NCI-H1694 treated with DMSO at 0.1 percent for 48 hours (cell line): ENCODE data around the gene NOC4L.
"Not testable (repeated sequence)": the region's sequence is repeated elsewhere in the genome, so short reads cannot be mapped to it uniquely, and the experiment has no call there.

Experiments used
- DNase-seq: peaks from one replicate; lab custom pipeline; 2025; lab: John Stamatoyannopoulos, UW

Gene NOC4L

GRCh38 chr12:132123970-132124765 is 20.1 kb upstream of the NOC4L start:
- DNase-seq: no peak

DNA sequence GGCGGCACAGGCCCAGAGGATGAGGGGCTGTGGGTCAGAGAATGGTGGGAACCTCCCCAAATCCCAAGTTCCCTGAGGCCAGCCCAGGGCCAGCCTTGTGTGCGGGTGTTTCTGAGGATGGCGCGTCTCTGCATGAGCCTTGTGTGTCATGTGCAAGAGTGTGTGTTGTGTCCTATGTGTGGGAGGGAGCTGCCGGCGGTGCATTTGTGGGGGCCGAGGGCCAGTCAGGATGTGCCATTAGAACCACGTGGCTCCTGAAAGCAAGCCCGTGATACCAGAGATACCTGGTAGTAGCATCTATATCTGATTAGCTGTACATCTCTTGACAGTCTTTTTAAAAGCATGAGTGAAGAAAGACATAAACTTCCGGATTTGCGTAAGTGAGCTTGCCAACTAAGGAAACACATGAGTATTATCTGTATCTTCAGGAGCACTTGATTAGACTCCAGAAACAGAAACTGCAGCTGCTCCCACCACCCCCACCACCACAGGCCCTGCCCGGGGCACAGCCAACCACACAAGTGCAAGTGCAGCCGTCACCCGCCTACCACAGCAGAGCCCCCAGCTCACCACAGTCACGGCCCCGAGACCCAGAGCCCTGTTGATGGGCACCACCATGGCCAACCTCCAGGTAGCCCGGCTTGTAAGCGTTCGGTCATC is 19.4 kb upstream of the NOC4L start:
- DNase-seq: no peak

GRCh38 chr12:132125736-132126135 is 18.5 kb upstream of the NOC4L start:
- DNase-seq: no peak

DNA sequence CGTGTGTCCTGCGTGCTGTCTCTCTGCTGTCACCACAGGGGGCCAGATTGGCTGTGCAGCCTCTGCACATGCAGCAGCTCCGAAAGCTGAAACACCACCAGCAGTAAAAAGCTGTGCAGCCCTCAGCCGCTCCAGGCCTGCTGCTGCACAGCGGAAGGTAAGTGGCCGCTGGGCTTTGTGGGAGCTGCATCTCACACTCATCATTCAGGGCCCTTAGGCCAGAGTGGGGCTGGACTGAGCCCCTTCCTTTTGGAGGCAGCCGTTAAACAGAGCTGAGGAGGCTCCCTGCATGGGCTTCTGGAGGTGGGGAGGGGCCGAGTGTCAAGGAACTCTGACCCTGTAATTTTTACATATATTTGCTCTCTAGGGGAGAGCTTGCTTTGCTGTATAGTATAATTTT is 17.2 kb upstream of the NOC4L start:
- DNase-seq: no peak

DNA sequence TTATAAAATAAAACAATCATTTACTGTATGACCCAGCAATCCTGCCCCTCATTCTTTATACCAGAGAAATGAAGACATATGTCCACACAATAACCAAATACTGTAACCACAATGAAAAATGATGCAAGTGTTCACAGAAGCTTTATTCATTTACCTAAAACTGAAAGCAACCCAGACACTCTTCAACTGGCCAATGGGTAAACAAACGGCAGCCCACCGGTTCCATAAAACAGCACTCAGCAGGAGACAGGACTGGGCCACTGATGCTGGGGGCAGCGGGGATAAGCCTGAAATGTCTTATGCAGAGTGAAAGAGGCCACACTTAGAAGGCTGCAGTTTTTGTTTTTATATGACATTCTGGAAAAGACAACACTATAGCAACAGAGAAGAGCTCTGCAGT is 15.2 kb upstream of the NOC4L start:
- DNase-seq: no peak

DNA sequence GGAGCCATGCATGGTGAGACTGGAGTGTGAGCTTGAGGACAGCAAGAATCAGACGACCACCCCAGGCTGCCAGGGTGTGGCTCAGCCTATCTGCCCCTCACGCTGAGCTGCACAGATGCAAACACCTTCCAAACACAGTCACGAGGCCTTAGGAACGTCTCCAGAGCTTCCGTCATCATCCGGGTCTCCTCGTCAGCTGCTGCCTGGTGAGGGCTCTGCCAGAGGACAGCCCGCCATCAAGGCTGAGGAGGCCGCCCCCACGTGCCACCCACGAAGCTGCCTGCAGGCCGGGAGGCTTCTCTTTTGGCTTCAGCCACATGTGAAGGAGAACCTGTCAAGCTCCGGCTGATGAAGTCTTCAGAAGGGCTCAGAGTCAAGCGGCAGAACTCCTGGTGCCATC is 13.6 kb upstream of the NOC4L start:
- DNase-seq: no peak

DNA sequence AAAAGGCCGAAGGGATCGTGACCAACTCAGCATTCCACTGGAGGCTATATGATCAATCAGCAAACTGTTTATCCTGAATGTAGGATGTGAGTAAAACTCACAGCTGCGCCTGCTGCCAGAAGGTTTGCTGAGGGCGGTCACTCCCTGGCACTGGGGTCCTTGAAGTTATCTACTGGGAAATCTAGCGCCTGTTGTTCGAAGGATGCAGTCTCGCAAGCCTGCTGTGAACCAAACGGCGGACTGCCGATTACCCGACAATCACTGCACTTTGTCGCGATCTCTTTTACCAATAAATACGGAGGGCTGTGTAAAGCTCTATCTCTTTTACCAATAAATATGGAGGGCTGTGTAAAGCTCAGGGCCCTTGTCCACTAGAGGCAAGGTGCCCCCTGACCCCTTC is 13.0 kb upstream of the NOC4L start:
- no peak for DNase-seq

- no peak for DNase-seq
These were observed 12.3 kb upstream of the NOC4L start for GRCh38 chr12:132131952-132132351.

GRCh38 chr12:132132609-132133430 is 11.4 kb upstream of the NOC4L start:
- no peak for DNase-seq

DNA sequence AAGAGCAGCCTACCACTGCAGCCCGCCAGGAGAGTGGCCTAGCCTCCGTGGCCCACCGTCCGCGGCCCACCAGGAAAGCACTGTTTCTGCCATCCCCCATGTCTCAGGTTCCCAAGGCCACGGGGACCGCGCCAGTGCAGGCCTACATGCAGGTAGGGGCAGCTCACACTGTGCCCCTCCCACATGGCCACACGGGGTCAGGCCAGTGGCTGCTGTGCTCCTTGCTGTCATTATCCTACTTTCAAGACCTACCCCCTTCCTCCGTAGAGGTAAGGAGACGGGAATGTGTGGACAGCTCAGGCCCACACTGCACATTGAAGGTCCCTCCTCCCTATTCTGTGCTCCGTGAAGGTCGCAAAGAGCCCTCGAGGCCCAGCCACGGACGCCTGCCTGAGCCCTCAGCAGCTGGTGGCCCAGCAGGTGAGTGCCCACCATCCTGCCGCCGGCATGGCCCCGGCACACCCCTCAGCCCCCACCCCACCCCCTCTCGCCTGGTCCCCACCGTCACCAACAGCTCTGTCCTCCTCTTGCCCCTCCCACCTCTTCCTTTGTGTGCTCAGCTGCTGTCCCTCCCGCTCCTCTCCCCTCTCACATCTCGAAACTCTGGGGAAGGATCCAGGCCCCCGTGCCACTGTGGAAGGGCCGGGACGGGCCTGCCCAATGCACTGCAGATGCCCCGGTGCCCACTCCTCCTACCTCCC is 10.2 kb upstream of the NOC4L start:
- no peak for DNase-seq

DNA sequence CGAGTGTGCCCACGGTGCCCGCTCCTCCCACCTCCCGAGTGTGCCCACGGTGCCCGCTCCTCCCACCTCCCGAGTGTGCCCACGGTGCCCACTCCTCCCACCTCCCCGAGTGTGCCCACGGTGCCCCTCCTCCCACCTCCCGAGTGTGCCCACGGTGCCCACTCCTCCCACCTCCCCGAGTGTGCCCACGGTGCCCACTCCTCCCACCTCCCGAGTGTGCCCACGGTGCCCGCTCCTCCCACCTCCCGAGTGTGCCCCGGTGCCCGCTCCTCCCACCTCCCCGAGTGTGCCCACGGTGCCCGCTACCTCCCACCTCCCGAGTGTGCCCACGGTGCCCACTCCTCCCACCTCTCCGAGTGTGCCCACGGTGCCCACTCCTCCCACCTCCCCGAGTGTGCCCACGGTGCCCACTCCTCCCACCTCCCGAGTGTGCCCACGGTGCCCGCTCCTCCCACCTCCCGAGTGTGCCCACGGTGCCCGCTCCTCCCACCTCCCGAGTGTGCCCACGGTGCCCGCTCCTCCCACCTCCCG is 9.5 kb upstream of the NOC4L start:
- DNase-seq: not testable (repeated sequence)

- DNase-seq: not testable (repeated sequence)
These were observed 8.0 kb upstream of the NOC4L start for GRCh38 chr12:132136226-132136625.

- DNase-seq: no peak
These were observed 6.7 kb upstream of the NOC4L start for GRCh38 chr12:132137483-132138125.

DNA sequence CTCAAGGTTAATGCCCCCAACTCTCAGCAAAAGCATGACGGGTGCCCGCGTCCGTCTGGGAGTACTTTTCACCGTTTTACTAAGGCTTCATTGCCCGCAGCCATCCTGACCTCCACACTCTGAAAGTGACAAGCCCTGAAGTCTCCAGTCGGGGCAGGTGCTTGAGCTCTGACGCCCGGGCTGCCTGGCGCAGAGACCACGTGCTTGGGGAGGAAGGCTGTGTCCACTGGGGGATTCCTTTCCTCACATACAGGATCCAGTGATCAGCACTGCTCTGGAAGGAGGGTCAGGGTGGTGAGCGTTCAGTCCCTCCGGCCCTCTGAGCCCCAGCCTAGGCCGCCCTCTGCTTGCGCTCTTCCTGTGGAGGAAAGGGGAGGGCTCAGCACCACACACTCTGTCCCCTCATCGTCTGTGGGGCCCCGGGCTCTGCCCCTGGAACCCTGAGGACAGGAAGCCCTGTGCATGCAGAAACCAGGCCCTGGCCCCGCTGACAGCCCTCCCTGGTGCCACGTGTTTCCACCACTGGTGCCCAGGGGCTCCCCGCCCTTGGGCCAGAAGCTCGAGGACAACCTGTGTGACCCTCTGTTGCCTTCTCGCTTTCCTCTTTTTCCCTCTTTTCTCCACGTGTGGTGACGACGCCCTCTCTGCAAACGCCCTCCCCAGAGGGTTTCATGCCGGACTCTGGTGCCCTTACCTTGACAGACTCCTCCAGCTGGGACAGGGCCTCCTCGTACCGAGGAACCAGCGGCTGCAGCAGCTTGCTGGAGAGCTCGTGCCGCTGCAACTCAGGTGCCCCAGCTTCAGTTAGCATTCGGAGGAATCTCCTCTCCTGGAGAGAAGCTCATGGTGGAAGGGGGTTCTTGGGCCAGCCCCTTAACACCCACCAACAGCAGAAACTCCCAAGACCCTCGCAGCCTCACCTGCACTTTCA is 5.1 kb upstream of the NOC4L start:
- no peak for DNase-seq

DNA sequence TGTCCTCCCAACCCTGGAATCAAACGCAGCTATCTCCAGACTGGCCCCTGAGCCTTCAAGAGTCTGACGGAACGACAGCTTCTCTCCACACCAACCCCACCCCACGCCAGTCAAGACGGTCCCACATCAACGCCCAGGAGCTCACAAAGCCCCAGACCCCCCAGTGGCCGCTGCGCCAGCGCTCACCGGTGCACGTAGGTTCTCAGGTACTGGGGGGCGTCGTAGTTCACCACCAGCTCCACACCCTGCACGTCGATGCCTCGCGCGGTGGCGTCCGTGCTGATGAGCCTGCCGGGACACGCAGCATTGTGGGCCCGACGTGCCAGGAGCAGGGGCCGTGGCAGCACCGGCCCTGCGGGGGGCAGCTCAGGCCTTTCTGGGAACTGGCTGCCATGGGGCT is 4.3 kb upstream of the NOC4L start:
- no peak for DNase-seq

DNA sequence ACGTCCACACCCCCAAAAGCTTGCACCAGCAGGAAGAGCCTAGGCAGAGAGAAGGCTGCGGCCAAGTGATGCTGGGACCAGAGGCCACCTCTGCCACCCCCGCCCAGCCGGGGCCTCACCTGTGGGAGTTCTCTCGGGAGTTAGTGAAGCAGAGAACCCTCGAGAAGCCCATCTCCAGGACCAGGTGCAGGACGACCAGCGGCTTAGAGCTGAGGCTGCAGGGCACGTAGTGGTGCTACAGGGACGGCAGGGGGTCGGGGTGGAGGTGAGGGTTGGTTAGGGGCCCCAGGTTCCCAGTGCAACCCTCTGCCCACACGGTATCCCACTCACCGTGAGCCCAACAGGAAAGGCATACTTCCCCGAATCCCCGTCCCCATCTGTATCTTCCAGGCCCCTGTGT is 3.8 kb upstream of the NOC4L start:
- no peak for DNase-seq

DNA sequence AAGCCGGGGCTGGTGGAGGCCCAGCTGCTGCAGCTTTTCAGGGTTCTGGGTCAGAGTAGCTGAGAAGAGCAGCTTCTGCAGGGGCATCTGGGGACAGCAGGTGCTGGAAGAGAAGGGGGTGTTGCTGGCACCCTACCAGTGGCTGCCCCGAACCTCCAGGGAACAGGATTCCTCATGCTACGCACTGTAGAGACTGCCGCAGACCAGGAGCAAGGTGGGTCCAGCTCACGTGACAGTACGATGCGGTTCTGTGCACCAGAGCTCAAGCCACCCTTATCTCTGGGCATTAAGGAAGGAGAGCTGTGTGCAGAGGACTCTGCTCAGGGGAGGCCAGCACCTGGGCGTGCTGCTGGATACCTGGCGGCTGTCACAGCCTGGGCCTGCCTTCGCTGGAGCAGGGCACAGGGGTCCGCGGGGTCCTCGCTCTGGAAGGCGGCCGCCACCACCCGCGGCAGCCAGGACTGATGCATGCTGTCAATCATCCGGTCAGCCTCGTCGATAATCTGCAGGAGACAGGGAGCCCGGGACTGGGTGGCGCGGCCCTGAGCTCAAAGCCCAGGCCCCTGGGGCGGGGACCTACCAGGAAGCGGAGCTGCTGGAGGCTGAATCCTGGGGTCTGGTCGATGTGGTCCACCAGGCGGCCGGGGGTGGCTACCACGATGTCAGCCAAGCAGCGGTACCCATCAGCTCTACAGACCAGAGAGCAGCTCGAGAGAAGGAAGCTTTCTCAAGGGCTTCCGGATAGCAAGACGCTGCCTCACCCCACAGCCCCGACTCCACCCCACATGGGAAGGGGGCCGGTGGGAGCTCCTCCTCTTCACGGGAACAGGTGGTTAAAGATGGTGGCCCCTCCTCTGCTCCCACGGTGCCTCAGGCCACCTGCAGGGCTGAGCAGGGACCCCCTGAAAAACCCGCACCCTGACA is 3.1 kb upstream of the NOC4L start:
- no peak for DNase-seq

DNA sequence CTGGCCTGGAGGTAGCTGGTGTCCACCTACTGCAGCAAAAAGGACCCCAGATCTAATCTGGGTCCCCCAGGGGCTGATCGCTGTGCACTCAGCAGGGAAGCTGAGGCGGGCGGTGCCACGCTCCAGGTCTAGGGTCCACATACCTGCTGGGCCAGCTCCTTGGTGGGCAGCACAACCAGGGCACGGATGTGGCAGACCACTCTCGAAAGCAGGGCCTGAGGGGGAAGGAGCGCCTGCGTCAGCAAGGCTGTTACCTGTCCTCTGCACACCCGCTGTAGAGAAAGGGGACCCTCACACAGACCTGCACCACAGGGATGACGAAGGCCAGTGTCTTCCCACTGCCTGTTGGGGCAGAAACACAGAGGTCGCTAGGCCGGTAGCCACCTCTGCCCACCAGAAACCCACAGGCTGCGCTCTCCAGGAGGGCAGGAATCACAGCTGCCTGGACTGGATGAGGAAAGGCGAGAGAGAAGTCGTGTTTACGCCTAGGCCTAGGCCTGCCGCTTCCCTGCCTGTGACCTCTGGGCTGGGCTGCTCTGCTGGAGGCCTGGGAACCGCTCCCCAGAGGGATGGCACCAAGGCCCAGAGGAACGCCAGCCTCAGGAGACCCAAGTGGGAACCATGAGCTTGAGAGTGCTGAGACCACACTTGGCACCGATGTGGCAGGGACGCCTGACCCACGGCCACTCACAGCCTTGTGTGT is 2.1 kb upstream of the NOC4L start:
- no peak for DNase-seq
